Measurements from ENCODE around the gene LHFPL2. TPM values are rescaled to one million over a fixed set of nuclear protein-coding genes. Genes with fewer than 3 reads are reported as not detected.

Gene LHFPL2
- polyA plus RNA-seq, 1 of the 3 experiments (the other 2 are of a cell fraction), result 10.4 TPM

- Histone ChIP-seq H2AFZ (ENCODE audit: low read depth) (no peak overlapping the region), H3K4me2 (no peak overlapping the region)
- CTCF ChIA-PET, result interaction anchor here (1.4 kb wide), 2 partner anchors 120 to 311 kb away, joined by 3 to 4 read pairs; no protein-coding TSS in a partner anchor
These were observed 5.3 kb upstream of the LHFPL2 start for GRCh38 chr5:78653681-78654366.

More at GRCh38 chr5:78653681-78654366, 5.3 kb upstream of the LHFPL2 start:
- H4K20me1 ChIP-seq (ENCODE audit: insufficient read depth), result no peaks in the 10 kb centered on the region
- no peaks in the 10 kb centered on the region for H3K36me3 ChIP-seq (replicated peaks in 1 of 2; ENCODE audit: control insufficient read depth in 1 of 2, insufficient read depth in 2 of 2, low read length in 1 of 2)
- peaks cover 17% of the 10 kb centered on the region for H3F3A ChIP-seq (replicated peaks; ENCODE audit: insufficient read depth)
- TF ChIP-seq EZH2phosphoT487 (IDR thresholded peaks at IDR 0.05; ENCODE audit: borderline replicate concordance, low read depth) (no peak), TEAD4 (IDR thresholded peaks at IDR 0.05; ENCODE audit: borderline replicate concordance, insufficient read depth) (no peak), EP300 (IDR thresholded peaks at IDR 0.05; ENCODE audit: borderline replicate concordance in 1 of 2, low read depth in 1 of 2, low read length in 1 of 2) (no peak), GABPA (IDR thresholded peaks at IDR 0.05; ENCODE audit: low read depth) (no peak), MXI1 (IDR thresholded peaks at IDR 0.05; ENCODE audit: low read depth, low read length) (no peak), TAF1 (IDR thresholded peaks at IDR 0.05; ENCODE audit: borderline replicate concordance, low read depth, low read length) (no peak), SIN3A (IDR thresholded peaks at IDR 0.05; ENCODE audit: borderline replicate concordance, low read depth, low read length) (no peak), USF1 (IDR thresholded peaks at IDR 0.05; ENCODE audit: borderline replicate concordance, low read depth) (no peak), TCF12 (IDR thresholded peaks at IDR 0.05) (no peak), GATA2 (CRISPR knock-in tag; IDR thresholded peaks at IDR 0.05) (no peak), FOXJ3 (CRISPR knock-in tag; IDR thresholded peaks at IDR 0.05) (no peak)
- TF ChIP-seq, protein P1, sequence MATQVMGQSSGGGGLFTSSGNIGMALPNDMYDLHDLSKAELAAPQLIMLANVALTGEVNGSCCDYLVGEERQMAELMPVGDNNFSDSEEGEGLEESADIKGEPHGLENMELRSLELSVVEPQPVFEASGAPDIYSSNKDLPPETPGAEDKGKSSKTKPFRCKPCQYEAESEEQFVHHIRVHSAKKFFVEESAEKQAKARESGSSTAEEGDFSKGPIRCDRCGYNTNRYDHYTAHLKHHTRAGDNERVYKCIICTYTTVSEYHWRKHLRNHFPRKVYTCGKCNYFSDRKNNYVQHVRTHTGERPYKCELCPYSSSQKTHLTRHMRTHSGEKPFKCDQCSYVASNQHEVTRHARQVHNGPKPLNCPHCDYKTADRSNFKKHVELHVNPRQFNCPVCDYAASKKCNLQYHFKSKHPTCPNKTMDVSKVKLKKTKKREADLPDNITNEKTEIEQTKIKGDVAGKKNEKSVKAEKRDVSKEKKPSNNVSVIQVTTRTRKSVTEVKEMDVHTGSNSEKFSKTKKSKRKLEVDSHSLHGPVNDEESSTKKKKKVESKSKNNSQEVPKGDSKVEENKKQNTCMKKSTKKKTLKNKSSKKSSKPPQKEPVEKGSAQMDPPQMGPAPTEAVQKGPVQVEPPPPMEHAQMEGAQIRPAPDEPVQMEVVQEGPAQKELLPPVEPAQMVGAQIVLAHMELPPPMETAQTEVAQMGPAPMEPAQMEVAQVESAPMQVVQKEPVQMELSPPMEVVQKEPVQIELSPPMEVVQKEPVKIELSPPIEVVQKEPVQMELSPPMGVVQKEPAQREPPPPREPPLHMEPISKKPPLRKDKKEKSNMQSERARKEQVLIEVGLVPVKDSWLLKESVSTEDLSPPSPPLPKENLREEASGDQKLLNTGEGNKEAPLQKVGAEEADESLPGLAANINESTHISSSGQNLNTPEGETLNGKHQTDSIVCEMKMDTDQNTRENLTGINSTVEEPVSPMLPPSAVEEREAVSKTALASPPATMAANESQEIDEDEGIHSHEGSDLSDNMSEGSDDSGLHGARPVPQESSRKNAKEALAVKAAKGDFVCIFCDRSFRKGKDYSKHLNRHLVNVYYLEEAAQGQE (IDR thresholded peaks at IDR 0.05; ENCODE audit: low read depth, low read length), result no peak
- TF ChIP-seq, protein P2, sequence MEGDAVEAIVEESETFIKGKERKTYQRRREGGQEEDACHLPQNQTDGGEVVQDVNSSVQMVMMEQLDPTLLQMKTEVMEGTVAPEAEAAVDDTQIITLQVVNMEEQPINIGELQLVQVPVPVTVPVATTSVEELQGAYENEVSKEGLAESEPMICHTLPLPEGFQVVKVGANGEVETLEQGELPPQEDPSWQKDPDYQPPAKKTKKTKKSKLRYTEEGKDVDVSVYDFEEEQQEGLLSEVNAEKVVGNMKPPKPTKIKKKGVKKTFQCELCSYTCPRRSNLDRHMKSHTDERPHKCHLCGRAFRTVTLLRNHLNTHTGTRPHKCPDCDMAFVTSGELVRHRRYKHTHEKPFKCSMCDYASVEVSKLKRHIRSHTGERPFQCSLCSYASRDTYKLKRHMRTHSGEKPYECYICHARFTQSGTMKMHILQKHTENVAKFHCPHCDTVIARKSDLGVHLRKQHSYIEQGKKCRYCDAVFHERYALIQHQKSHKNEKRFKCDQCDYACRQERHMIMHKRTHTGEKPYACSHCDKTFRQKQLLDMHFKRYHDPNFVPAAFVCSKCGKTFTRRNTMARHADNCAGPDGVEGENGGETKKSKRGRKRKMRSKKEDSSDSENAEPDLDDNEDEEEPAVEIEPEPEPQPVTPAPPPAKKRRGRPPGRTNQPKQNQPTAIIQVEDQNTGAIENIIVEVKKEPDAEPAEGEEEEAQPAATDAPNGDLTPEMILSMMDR (IDR thresholded peaks at IDR 0.05), result no peak
- TF ChIP-seq, protein P3, sequence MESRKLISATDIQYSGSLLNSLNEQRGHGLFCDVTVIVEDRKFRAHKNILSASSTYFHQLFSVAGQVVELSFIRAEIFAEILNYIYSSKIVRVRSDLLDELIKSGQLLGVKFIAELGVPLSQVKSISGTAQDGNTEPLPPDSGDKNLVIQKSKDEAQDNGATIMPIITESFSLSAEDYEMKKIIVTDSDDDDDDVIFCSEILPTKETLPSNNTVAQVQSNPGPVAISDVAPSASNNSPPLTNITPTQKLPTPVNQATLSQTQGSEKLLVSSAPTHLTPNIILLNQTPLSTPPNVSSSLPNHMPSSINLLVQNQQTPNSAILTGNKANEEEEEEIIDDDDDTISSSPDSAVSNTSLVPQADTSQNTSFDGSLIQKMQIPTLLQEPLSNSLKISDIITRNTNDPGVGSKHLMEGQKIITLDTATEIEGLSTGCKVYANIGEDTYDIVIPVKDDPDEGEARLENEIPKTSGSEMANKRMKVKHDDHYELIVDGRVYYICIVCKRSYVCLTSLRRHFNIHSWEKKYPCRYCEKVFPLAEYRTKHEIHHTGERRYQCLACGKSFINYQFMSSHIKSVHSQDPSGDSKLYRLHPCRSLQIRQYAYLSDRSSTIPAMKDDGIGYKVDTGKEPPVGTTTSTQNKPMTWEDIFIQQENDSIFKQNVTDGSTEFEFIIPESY (IDR thresholded peaks at IDR 0.05; ENCODE audit: borderline replicate concordance, low read depth), result no peak
- no peaks in the 10 kb centered on the region for H3K27me3 ChIP-seq (ENCODE audit: insufficient read depth)
- peaks cover 7 to 9% of the 10 kb centered on the region in 2 experiments; a peak in 3 of 4 replicates for H3K4me1 ChIP-seq (ENCODE audit: control insufficient read depth in 1 of 2, insufficient read depth in 2 of 2, low read depth in 1 of 2, low read length in 1 of 2)
- H3K4me3 ChIP-seq (ENCODE audit: low read depth in 2 of 2, low read length in 1 of 2), result no peak overlapping the region
- no peaks in the 10 kb centered on the region for H3K9me2 ChIP-seq
- H3K9ac ChIP-seq, result no peak overlapping the region
- no peak overlapping the region for H3K27ac ChIP-seq (ENCODE audit: low read depth in 2 of 2, low read length in 1 of 2)
- no peaks in the 10 kb centered on the region for H3K79me2 ChIP-seq (ENCODE audit: insufficient read depth)
- no peak for DNase-seq
- no peaks in the 10 kb centered on the region for H3K9me3 ChIP-seq
- POLR2A ChIA-PET, result no interaction called here
- 82% methylated on average over 6 of the region's 6 CpGs for WGBS (ENCODE audit: low lambda C conversion rate)
